HEK293T (cell line): ENCODE results near the gene SPRTN.

Source experiments
- CTCF ChIA-PET: fragments of 350-600 bp; formaldehyde crosslinking; extraction: SDS; loops from one replicate; lab custom pipeline; 2021; ENCODE audit warnings: antibody characterized with exemption, inconsistent platforms; lab: Yijun Ruan, JAX
- POLR2A ChIA-PET: fragments of 350-600 bp; formaldehyde crosslinking; extraction: SDS; loops from one replicate; lab custom pipeline; 2020; ENCODE audit warnings: antibody characterized with exemption, inconsistent platforms; lab: Yijun Ruan, JAX
- DNase-seq: peaks from one replicate; pipeline ENCODE4 v3.0.0; 2012; ENCODE audit warnings: mixed read lengths; ENCODE audit errors: extremely low spot score
- ARNT ChIP-seq: fragments of 450-650 bp; IDR thresholded peaks from 2 replicates; pipeline ENCODE4 v1.6.1; 2017; ENCODE audit warnings: mild to moderate bottlenecking
- BHLHE40 ChIP-seq: fragments of 450-650 bp; IDR thresholded peaks from 2 replicates; pipeline ENCODE4 v1.6.1; 2016; ENCODE audit warnings: mild to moderate bottlenecking, moderate library complexity, borderline replicate concordance
- CTBP1 ChIP-seq: fragments of 450-650 bp; IDR thresholded peaks from 2 replicates; pipeline ENCODE4 v1.6.1; 2016; ENCODE audit warnings: borderline replicate concordance
- ELF4 ChIP-seq: fragments of 450-650 bp; IDR thresholded peaks from 2 replicates; pipeline ENCODE4 v1.6.1; 2017; ENCODE audit warnings: antibody characterized with exemption
- FOXA1 ChIP-seq: fragments of 450-650 bp; IDR thresholded peaks from 2 replicates; pipeline ENCODE4 v1.6.1; 2016; ENCODE audit warnings: mild to moderate bottlenecking
- FOXK2 ChIP-seq: fragments of 450-650 bp; IDR thresholded peaks from 2 replicates; pipeline ENCODE4 v1.6.1; 2016; ENCODE audit warnings: mild to moderate bottlenecking
- FOXM1 ChIP-seq: fragments of 450-650 bp; IDR thresholded peaks from 2 replicates; pipeline ENCODE4 v1.6.1; 2017; ENCODE audit warnings: mild to moderate bottlenecking, borderline replicate concordance
- HDGF ChIP-seq: fragments of 450-650 bp; IDR thresholded peaks from 2 replicates; pipeline ENCODE4 v1.6.1; 2017; ENCODE audit warnings: antibody characterized with exemption, borderline replicate concordance
- L3MBTL2 ChIP-seq: fragments of 450-650 bp; conservative IDR thresholded peaks from 2 replicates; pipeline ENCODE4 v1.6.1; 2016; ENCODE audit warnings: mild to moderate bottlenecking
- LEF1 ChIP-seq: fragments of 450-650 bp; IDR thresholded peaks from 2 replicates; pipeline ENCODE4 v1.6.1; 2017; ENCODE audit warnings: mild to moderate bottlenecking, borderline replicate concordance
- NFRKB ChIP-seq: fragments of 450-650 bp; IDR thresholded peaks from 2 replicates; pipeline ENCODE4 v1.6.1; 2016; ENCODE audit warnings: mild to moderate bottlenecking, moderate library complexity
- SP1 ChIP-seq: fragments of 450-650 bp; IDR thresholded peaks from 2 replicates; pipeline ENCODE4 v1.6.1; 2017
- SUZ12 ChIP-seq: fragments of 450-650 bp; IDR thresholded peaks from 2 replicates; pipeline ENCODE4 v1.6.1; 2016; ENCODE audit warnings: mild to moderate bottlenecking
- TARDBP ChIP-seq: fragments of 450-650 bp; IDR thresholded peaks from 2 replicates; pipeline ENCODE4 v1.6.1; 2016
- ZNF384 ChIP-seq: fragments of 450-650 bp; IDR thresholded peaks from 2 replicates; pipeline ENCODE4 v1.6.1; 2016
- TF ChIP-seq, protein P1 (sequence below): fragments of 450-650 bp; IDR thresholded peaks from 2 replicates; pipeline ENCODE4 v1.6.1; 2016

SPRTN gene

GRCh38 chr1:231355171-231355570 is 17.1 kb downstream of the SPRTN start:
- ChIA-PET CTCF (interaction anchor here (0.8 kb wide), 1 partner anchor 247 kb away, joined by 3 read pairs; no protein-coding TSS in a partner anchor), POLR2A (no interaction called here)
- DNase-seq = no peak
- TF ChIP-seq ELF4 = no peak
- TF ChIP-seq SUZ12 = no peak
- TF ChIP-seq FOXA1 = no peak
- no peak for TF ChIP-seq BHLHE40
- TF ChIP-seq, protein P1, sequence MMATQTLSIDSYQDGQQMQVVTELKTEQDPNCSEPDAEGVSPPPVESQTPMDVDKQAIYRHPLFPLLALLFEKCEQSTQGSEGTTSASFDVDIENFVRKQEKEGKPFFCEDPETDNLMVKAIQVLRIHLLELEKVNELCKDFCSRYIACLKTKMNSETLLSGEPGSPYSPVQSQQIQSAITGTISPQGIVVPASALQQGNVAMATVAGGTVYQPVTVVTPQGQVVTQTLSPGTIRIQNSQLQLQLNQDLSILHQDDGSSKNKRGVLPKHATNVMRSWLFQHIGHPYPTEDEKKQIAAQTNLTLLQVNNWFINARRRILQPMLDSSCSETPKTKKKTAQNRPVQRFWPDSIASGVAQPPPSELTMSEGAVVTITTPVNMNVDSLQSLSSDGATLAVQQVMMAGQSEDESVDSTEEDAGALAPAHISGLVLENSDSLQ = no peak
- no peak for TF ChIP-seq TARDBP
- TF ChIP-seq FOXK2 = no peak
- TF ChIP-seq HDGF = no peak
- TF ChIP-seq SP1 = no peak

DNA sequence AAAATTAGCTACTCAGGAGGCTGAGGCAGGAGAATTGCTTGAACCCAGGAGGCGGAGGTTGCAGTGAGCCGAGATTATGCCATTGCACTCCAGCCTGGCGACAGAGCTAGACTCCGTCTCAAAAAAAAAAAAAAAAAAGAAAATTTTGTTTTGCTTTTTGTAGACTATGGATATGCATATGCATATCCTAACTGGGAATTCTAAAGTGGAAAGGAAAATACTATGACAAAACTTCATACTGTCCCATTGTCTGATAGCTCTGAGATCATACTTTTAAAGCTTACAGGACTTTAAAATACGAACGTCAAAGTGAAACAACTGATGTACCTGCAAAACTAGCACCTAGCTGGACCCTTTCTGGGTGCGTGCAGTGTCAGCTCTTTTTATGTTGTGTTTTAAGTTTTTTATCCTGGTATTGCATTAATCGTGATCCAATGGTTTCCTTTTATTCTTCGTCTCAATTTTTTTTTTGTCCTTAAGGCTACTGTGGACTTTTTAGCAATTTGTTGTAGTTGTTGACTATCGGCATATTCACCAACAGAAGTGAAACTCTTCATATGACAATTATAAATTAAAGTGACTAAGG is 19.2 kb downstream of the SPRTN start:
- ChIA-PET POLR2A (interaction anchor here (0.7 kb wide), 1 partner anchor 63 kb away, joined by 3 read pairs; no protein-coding TSS in a partner anchor), CTCF (interaction anchor here (0.6 to 1.2 kb wide), 8 partner anchors 19 to 246 kb away, joined by 3 to 7 read pairs (median 4); partner anchors contain the start of genes EXOC8 and SPRTN)
- TF ChIP-seq BHLHE40 = no peak
- no peak for TF ChIP-seq ARNT
- TF ChIP-seq LEF1 = no peak
- TF ChIP-seq FOXA1 = no peak
- TF ChIP-seq NFRKB = no peak
- no peak for TF ChIP-seq CTBP1
- no peak for TF ChIP-seq L3MBTL2
- no peak for TF ChIP-seq ELF4
- TF ChIP-seq TARDBP = no peak
- TF ChIP-seq FOXK2 = no peak
- no peak for TF ChIP-seq SP1
- TF ChIP-seq FOXM1 = no peak
- TF ChIP-seq, protein P1 = no peak
- DNase-seq = no peak

DNA sequence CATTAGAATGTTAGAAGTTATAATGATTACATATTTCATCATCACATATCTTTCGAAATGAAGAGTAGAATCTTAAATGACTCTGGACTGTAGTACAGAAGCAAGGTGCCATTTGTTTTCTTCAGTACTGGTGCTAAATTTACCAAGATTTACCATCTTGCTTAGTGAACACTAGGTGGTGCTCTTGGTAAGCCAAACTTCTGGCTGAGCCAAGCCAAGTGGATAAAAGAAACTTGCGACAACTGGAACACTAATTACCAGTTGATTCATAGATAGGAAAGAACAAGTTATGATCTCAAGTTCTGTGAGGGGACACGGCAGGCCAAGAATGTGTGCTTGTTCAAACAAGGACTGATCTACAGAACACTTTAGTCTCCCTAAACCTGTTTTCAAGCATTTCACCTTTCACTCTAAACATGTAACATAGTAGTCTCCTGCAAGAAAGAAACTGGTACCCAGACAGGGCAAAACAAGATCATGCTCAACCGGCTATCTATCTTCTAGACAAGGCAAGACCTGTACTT is 19.8 kb downstream of the SPRTN start:
- ChIA-PET POLR2A (interaction anchor here (2.6 kb wide), 1 partner anchor 64 kb away, joined by 7 read pairs; the partner anchor contains the start of gene EGLN1), CTCF (interaction anchor here (0.6 to 1.2 kb wide), 5 partner anchors 20 to 245 kb away, joined by 3 to 5 read pairs (median 4); partner anchors contain the start of genes EXOC8 and SPRTN)
- DNase-seq = peak; percentile 69
- TF ChIP-seq L3MBTL2 = no peak
- TF ChIP-seq, protein P1 = peak; percentile 69
- no peak for TF ChIP-seq BHLHE40
- no peak for TF ChIP-seq CTBP1
- no peak for TF ChIP-seq SUZ12
- no peak for TF ChIP-seq ZNF384
- TF ChIP-seq FOXM1 = no peak
- no peak for TF ChIP-seq HDGF

- POLR2A ChIA-PET = interaction anchor here (2.6 kb wide), 1 partner anchor 63 kb away, joined by 7 read pairs; the partner anchor contains the start of gene EGLN1
- DNase-seq = no peak
- TF ChIP-seq FOXM1 (no peak), ELF4 (no peak), FOXK2 (no peak), BHLHE40 (no peak), L3MBTL2 (no peak), ARNT (no peak), HDGF (no peak), CTBP1 (no peak), FOXA1 (no peak), SUZ12 (no peak), LEF1 (no peak), SP1 (no peak), ZNF384 (no peak), TARDBP (no peak), NFRKB (no peak)
- TF ChIP-seq, protein P1 = no peak
- CTCF ChIA-PET = interaction anchor here (0.6 kb wide), 1 partner anchor 225 kb away, joined by 5 read pairs; no protein-coding TSS in a partner anchor
These were observed 21.0 kb downstream of the SPRTN start for GRCh38 chr1:231359113-231359512.

- CTCF ChIA-PET = interaction anchor here (1.1 to 1.9 kb wide), 3 partner anchors 16 to 228 kb away, joined by 5 to 11 read pairs (median 7); no protein-coding TSS in a partner anchor
- POLR2A ChIA-PET = interaction anchor here (1.2 to 1.5 kb wide), 2 partner anchors 24 to 58 kb away, joined by 3 read pairs; partner anchors contain the start of genes EXOC8 and SPRTN
- DNase-seq = no peak
- TF ChIP-seq L3MBTL2 (no peak), FOXA1 (no peak), ELF4 (no peak), CTBP1 (no peak), SUZ12 (no peak), FOXK2 (no peak), ZNF384 (no peak), ARNT (no peak), TARDBP (no peak), FOXM1 (no peak), SP1 (no peak), LEF1 (no peak), NFRKB (no peak), BHLHE40 (no peak), HDGF (no peak)
- TF ChIP-seq, protein P1 = no peak
These were observed 24.2 kb downstream of the SPRTN start for GRCh38 chr1:231362325-231362724.
